NCI-H2107 treated with DMSO at 0.1 percent for 48 hours (cell line): ENCODE data around the gene SRD5A2.

ENCODE experiments used
- DNase-seq: peaks from one replicate; lab custom pipeline; 2025; ENCODE audit not compliant: unreplicated experiment; lab: John Stamatoyannopoulos, UW

SRD5A2 gene

DNA sequence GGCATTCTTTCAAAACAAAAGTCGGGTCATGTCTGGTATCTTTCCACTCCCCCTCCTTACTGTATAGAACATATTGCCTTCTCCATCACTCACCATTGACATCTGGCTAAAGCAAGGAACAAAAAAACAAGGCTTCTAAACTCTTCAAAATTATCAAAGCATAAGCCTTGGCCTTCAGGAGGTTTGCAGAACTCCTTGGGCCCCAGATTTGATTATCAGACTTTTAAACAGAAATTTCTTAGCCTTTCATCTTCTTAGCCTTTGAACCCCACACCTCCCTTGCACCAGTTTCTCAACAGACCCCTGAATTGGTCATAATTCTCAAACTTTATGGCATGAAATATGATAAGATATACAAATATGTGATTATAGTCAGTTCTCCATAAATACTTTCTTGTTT lies 106.4 kb downstream of the SRD5A2 start:
- DNase-seq = no peak
